ENCODE results near the gene PITPNM3.

- TF ChIP-seq CTCF (IDR thresholded peaks at IDR 0.05; ENCODE audit: poor library complexity) (no peak), EZH2phosphoT487 (IDR thresholded peaks at IDR 0.05; ENCODE audit: low read depth, severe bottlenecking, unreplicated experiment) (no peak), EZH2 (IDR thresholded peaks at IDR 0.05; ENCODE audit: borderline replicate concordance) (no peak)
Measured at GRCh38 chr17:6453279-6454024, 102.9 kb downstream of the PITPNM3 start.

Data from hepatocyte (in vitro differentiated cells).